Neural progenitor cell (in vitro differentiated cells): ENCODE results near the gene CDKN2AIPNL. TPM values are rescaled to one million over a fixed set of nuclear protein-coding genes. Genes with fewer than 3 reads are reported as not detected.

Experiments
- DNase-seq: peaks from one replicate; pipeline ENCODE4 v3.0.0-alpha.2; 2016; ENCODE audit warnings: low spot score
- H2AFZ ChIP-seq: fragments of 200-600 bp; sonication (generic); replicated peaks from 2 replicates; pipeline ENCODE4 v1.6.1; 2016; ENCODE audit warnings: antibody characterized with exemption
- H3F3A ChIP-seq: fragments of 200-600 bp; sonication (generic); 2 replicates; pipeline ENCODE4 v1.6.1; 2016; ENCODE audit warnings: antibody characterized with exemption, low read depth
- H3K27ac ChIP-seq: fragments of 200-600 bp; sonication (generic); 2 replicates; pipeline ENCODE4 v1.5.1; 2016; ENCODE audit warnings: mild to moderate bottlenecking
- H3K27me3 ChIP-seq: fragments of 200-600 bp; sonication (generic); 2 replicates; pipeline ENCODE4 v1.6.1; 2016; ENCODE audit warnings: mild to moderate bottlenecking, moderate library complexity
- H3K36me3 ChIP-seq: fragments of 200-600 bp; sonication (generic); 2 replicates; pipeline ENCODE4 v1.5.1; 2016
- H3K4me1 ChIP-seq: fragments of 200-600 bp; sonication (generic); 2 replicates; pipeline ENCODE4 v1.6.1; 2016; ENCODE audit warnings: mixed run types
- H3K4me2 ChIP-seq: fragments of 200-600 bp; sonication (generic); 2 replicates; pipeline ENCODE4 v1.6.1; 2016
- H3K4me3 ChIP-seq: fragments of 200-600 bp; sonication (generic); 2 replicates; pipeline ENCODE4 v1.5.1; 2016
- H3K79me2 ChIP-seq: fragments of 200-600 bp; sonication (generic); 2 replicates; pipeline ENCODE4 v1.6.1; 2016; ENCODE audit warnings: low read depth
- H3K9ac ChIP-seq: fragments of 200-600 bp; sonication (generic); 2 replicates; pipeline ENCODE4 v1.6.1; 2016
- H3K9me3 ChIP-seq: fragments of 200-600 bp; sonication (generic); 2 replicates; pipeline ENCODE4 v1.5.1; 2016; ENCODE audit warnings: low read depth
- H4K20me1 ChIP-seq: fragments of 200-600 bp; sonication (generic); 2 replicates; pipeline ENCODE4 v1.6.1; 2016; ENCODE audit warnings: low read depth
- H3K27ac Mint-ChIP-seq: 3 replicates; pipeline ENCODE4 v1.8.0; 2021; ENCODE audit warnings: mixed read lengths
- H3K27me3 Mint-ChIP-seq: 2 replicates; pipeline ENCODE4 v1.8.0; 2022; ENCODE audit warnings: low read depth, mild to moderate bottlenecking, inconsistent platforms, moderate library complexity, mixed read lengths; ENCODE audit not compliant: insufficient read depth
- H3K36me3 Mint-ChIP-seq: 3 replicates; pipeline ENCODE4 v1.8.0; 2021; ENCODE audit warnings: mixed read lengths
- H3K4me1 Mint-ChIP-seq: 3 replicates; pipeline ENCODE4 v1.8.0; 2021; ENCODE audit warnings: mixed read lengths
- H3K4me3 Mint-ChIP-seq: 3 replicates; pipeline ENCODE4 v1.8.0; 2021; ENCODE audit warnings: mild to moderate bottlenecking, moderate library complexity, mixed read lengths
- H3K9me3 Mint-ChIP-seq: 3 replicates; pipeline ENCODE4 v1.8.0; 2020; ENCODE audit warnings: mixed read lengths
- CTCF ChIP-seq: fragments of 200-600 bp; sonication (generic); IDR thresholded peaks from 2 replicates; pipeline ENCODE4 v1.5.1; 2017; ENCODE audit warnings: antibody characterized with exemption, mild to moderate bottlenecking
- EZH2 ChIP-seq: fragments of 200-600 bp; sonication (generic); IDR thresholded peaks from 2 replicates; pipeline ENCODE4 v1.6.1; 2017; ENCODE audit warnings: antibody characterized with exemption, mild to moderate bottlenecking, moderate library complexity
- EZH2phosphoT487 ChIP-seq: fragments of 200-600 bp; sonication (generic); IDR thresholded peaks from 2 replicates; pipeline ENCODE4 v1.6.1; 2017; ENCODE audit warnings: antibody characterized with exemption
- total RNA-seq: library from RNA; depleted of rRNA; stranded (reverse); fragments of >200 nt; gene quantifications from 2 replicates; pipeline ENCODE4 v1.2.3, GENCODE V29; 2015; ENCODE audit warnings: low replicate concordance

The CDKN2AIPNL gene
- total RNA-seq, 1 donor from 2014 or later: 78.9 TPM

GRCh38 chr5:134396274-134396673 lies 15.4 kb downstream of the CDKN2AIPNL start:
- Histone ChIP-seq H4K20me1 (peaks cover 12% of the 10 kb centered on the region), H3F3A (peaks cover 4% of the 10 kb centered on the region), H3K4me2 (no peak overlapping the region), H3K27me3 (no peaks in the 10 kb centered on the region), H3K9ac (no peak overlapping the region), H3K36me3 (peaks cover 2% of the 10 kb centered on the region), H3K9me3 (no peaks in the 10 kb centered on the region), H2AFZ (no peak overlapping the region), H3K27ac (no peak overlapping the region), H3K79me2 (no peaks in the 10 kb centered on the region), H3K4me3 (no peak overlapping the region), H3K4me1 (no peaks in the 10 kb centered on the region)
- Mint-ChIP-seq H3K27me3 (no peaks in the 10 kb centered on the region), H3K27ac (no peak overlapping the region), H3K9me3 (no peaks in the 10 kb centered on the region), H3K4me3 (no peak overlapping the region), H3K4me1 (no peaks in the 10 kb centered on the region), H3K36me3 (peaks cover 21% of the 10 kb centered on the region)
- TF ChIP-seq EZH2: no peak
- no peak for TF ChIP-seq EZH2phosphoT487
- no peak for TF ChIP-seq CTCF
- DNase-seq: no peak

GRCh38 chr5:134394932-134395331 lies 16.7 kb downstream of the CDKN2AIPNL start:
- no peaks in the 10 kb centered on the region for H3K9me3 Mint-ChIP-seq
- H3K9me3 ChIP-seq: no peaks in the 10 kb centered on the region
- no peak for DNase-seq
- H3K4me3 Mint-ChIP-seq: no peak overlapping the region
- no peaks in the 10 kb centered on the region for H3K4me1 Mint-ChIP-seq
- H3K27me3 ChIP-seq: no peaks in the 10 kb centered on the region
- H3K79me2 ChIP-seq: no peaks in the 10 kb centered on the region
- H2AFZ ChIP-seq: no peak overlapping the region
- TF ChIP-seq EZH2phosphoT487: no peak
- no peak for TF ChIP-seq EZH2
- no peak for TF ChIP-seq CTCF
- peaks cover 26% of the 10 kb centered on the region for H3K36me3 Mint-ChIP-seq
- H3K27me3 Mint-ChIP-seq: no peaks in the 10 kb centered on the region
- H3K27ac ChIP-seq: no peak overlapping the region
- no peaks in the 10 kb centered on the region for H3K4me1 ChIP-seq
- H3F3A ChIP-seq: peaks cover 5% of the 10 kb centered on the region
- no peak overlapping the region for H3K4me3 ChIP-seq
- H3K4me2 ChIP-seq: no peak overlapping the region
- peaks cover 7% of the 10 kb centered on the region for H3K36me3 ChIP-seq
- peaks cover 15% of the 10 kb centered on the region for H4K20me1 ChIP-seq
- H3K27ac Mint-ChIP-seq: no peak overlapping the region
- H3K9ac ChIP-seq: no peak overlapping the region

GRCh38 chr5:134392301-134392700 lies 19.4 kb downstream of the CDKN2AIPNL start:
- Histone ChIP-seq H3K4me1 (no peaks in the 10 kb centered on the region), H3F3A (peaks cover 4% of the 10 kb centered on the region), H3K36me3 (peaks cover 7% of the 10 kb centered on the region), H3K4me2 (no peak overlapping the region), H3K79me2 (no peaks in the 10 kb centered on the region), H3K4me3 (no peak overlapping the region), H3K9ac (no peak overlapping the region), H3K27me3 (no peaks in the 10 kb centered on the region), H2AFZ (no peak overlapping the region), H3K9me3 (no peaks in the 10 kb centered on the region), H4K20me1 (peaks cover 15% of the 10 kb centered on the region), H3K27ac (no peak overlapping the region)
- no peaks in the 10 kb centered on the region for H3K9me3 Mint-ChIP-seq
- no peak overlapping the region for H3K4me3 Mint-ChIP-seq
- H3K36me3 Mint-ChIP-seq: peaks cover 27% of the 10 kb centered on the region
- TF ChIP-seq EZH2 (no peak), EZH2phosphoT487 (no peak), CTCF (no peak)
- no peaks in the 10 kb centered on the region for H3K4me1 Mint-ChIP-seq
- H3K27me3 Mint-ChIP-seq: peaks cover 1% of the 10 kb centered on the region
- no peak for DNase-seq
- no peak overlapping the region for H3K27ac Mint-ChIP-seq
